HCT116 (cell line): Measurements from ENCODE around the gene CAMK1D. TPM values are rescaled to one million over a fixed set of nuclear protein-coding genes. Genes with fewer than 3 reads are reported as not detected.

Experiments
- ATAC-seq: fragments of 200-7000 bp; cut with Tn5 transposase; 2 replicates; pipeline ENCODE4 v1.9.1; 2020; ENCODE audit warnings: mild to moderate bottlenecking, moderate library complexity
- BruUV-seq: library from RNA; stranded (reverse); fragments of 400-500 nt; replicated peaks from 2 replicates; lab custom pipeline; 2021; lab: Mats Ljungman, UMichigan
- CTCF ChIA-PET: fragments of 300-600 bp; sonication (Branson Sonifier 250); formaldehyde crosslinking; loops from one replicate; lab custom pipeline; 2021; ENCODE audit warnings: antibody characterized with exemption; lab: Charles Lee
- POLR2A ChIA-PET: fragments of 300-600, 350-600 bp; sonication (Branson Sonifier 250); formaldehyde crosslinking; loops from one replicate; lab custom pipeline; 2021; ENCODE audit warnings: antibody characterized with exemption; lab: Charles Lee
- RAD21 ChIA-PET, 2 experiments: fragments of 300-600 bp; sonication (Branson Sonifier 250); formaldehyde crosslinking; loops; one replicate each; lab custom pipeline; 2023; ENCODE audit warnings: low total read pairs in 2 of 2; ENCODE audit not compliant: uncharacterized antibody in 2 of 2, unreplicated experiment in 2 of 2, low non-redundant PET in 1 of 2; lab: Charles Lee
- DNase-seq: peaks from one replicate; pipeline ENCODE4 v3.0.0-alpha.2; 2010; ENCODE audit warnings: low read depth, low spot score
- H2AFZ ChIP-seq: fragments of 200-600 bp; shearing (Covaris generic), sonication (generic); 2 replicates; pipeline ENCODE4 v1.6.1; 2017; ENCODE audit warnings: low read depth, mixed run types, mixed read lengths, antibody characterized with exemption, low read length; ENCODE audit not compliant: poor library complexity, severe bottlenecking
- H3K27ac ChIP-seq: 2 replicates; pipeline ENCODE4 v1.5.1; 2012; ENCODE audit warnings: low read depth, low read length
- H3K27me3 ChIP-seq: fragments of 200-600 bp; sonication (generic); 2 replicates; pipeline ENCODE4 v1.6.1; 2016; ENCODE audit warnings: mixed run types, low read length, mixed read lengths; ENCODE audit not compliant: insufficient read depth
- H3K36me3 ChIP-seq, 2 experiments: fragments of 200-500 bp in 1 of 2; fragments of 200-600 bp in 1 of 2; sonication (Bioruptor generic) in 1 of 2; sonication (generic) in 1 of 2; 2 replicates each; pipeline versions ENCODE4 v1.5.1 to v1.6.1; 2014 to 2016; ENCODE audit warnings: low read length in 2 of 2, inconsistent platforms in 1 of 2, mixed read lengths in 1 of 2, mixed run types in 1 of 2; ENCODE audit not compliant: insufficient read depth in 2 of 2, control insufficient read depth in 1 of 2
- H3K4me1 ChIP-seq, 2 experiments: fragments of 200-600 bp in 1 of 2; sonication (generic) in 1 of 2; 2 replicates each; pipeline versions ENCODE4 v1.5.1 to v1.6.1; 2012 to 2017; ENCODE audit warnings: low read length in 2 of 2, inconsistent platforms in 1 of 2, mild to moderate bottlenecking in 1 of 2, mixed read lengths in 1 of 2, mixed run types in 1 of 2, moderate library complexity in 1 of 2; ENCODE audit not compliant: insufficient read depth in 2 of 2, control insufficient read depth in 1 of 2
- H3K4me2 ChIP-seq: fragments of 200-600 bp; sonication (generic); 2 replicates; pipeline ENCODE4 v1.6.1; 2017; ENCODE audit warnings: mixed run types, low read length, mixed read lengths
- H3K4me3 ChIP-seq, 2 experiments: fragments of 200-600 bp in 1 of 2; sonication (generic) in 1 of 2; replicated peaks in 1 of 2; 2 replicates each; pipeline ENCODE4 v1.5.1; 2011 to 2016; ENCODE audit warnings: low read length in 2 of 2, control low read depth in 1 of 2, low read depth in 1 of 2, mild to moderate bottlenecking in 1 of 2, mixed read lengths in 1 of 2, mixed run types in 1 of 2
- H3K79me2 ChIP-seq: fragments of 200-600 bp; sonication (generic); 2 replicates; pipeline ENCODE4 v1.6.1; 2017; ENCODE audit warnings: mild to moderate bottlenecking, mixed run types, low read length, moderate library complexity, mixed read lengths; ENCODE audit not compliant: insufficient read depth
- H3K9ac ChIP-seq: fragments of 200-600 bp; sonication (generic); 2 replicates; pipeline ENCODE4 v1.6.1; 2016; ENCODE audit warnings: low read length, mixed read lengths
- H3K9me2 ChIP-seq: fragments of 200-600 bp; sonication (generic), shearing (Covaris generic); 2 replicates; pipeline ENCODE4 v1.6.1; 2017; ENCODE audit warnings: mixed run types, mild to moderate bottlenecking, moderate library complexity; ENCODE audit not compliant: insufficient read depth
- H3K9me3 ChIP-seq, 2 experiments: fragments of 200-500 bp in 1 of 2; fragments of 200-600 bp in 1 of 2; sonication (Bioruptor generic) in 1 of 2; sonication (generic) in 1 of 2; 2 replicates each; pipeline ENCODE4 v1.6.1; 2014 to 2017; ENCODE audit warnings: low read length in 2 of 2, mixed read lengths in 2 of 2, inconsistent platforms in 1 of 2, low read depth in 1 of 2, mild to moderate bottlenecking in 1 of 2, mixed run types in 1 of 2, moderate library complexity in 1 of 2; ENCODE audit not compliant: control insufficient read depth in 1 of 2, insufficient read depth in 1 of 2
- H4K20me1 ChIP-seq: fragments of 200-600 bp; sonication (generic), shearing (Covaris generic); 2 replicates; pipeline ENCODE4 v1.6.1; 2017; ENCODE audit warnings: mixed run types, mild to moderate bottlenecking, moderate library complexity; ENCODE audit not compliant: insufficient read depth
- CBX3 ChIP-seq: IDR thresholded peaks from 2 replicates; pipeline ENCODE4 v1.6.1; 2012; ENCODE audit warnings: low read depth
- CEBPB ChIP-seq: IDR thresholded peaks from 2 replicates; pipeline ENCODE4 v1.6.1; 2012; ENCODE audit warnings: low read depth
- EGR1 ChIP-seq: IDR thresholded peaks from 2 replicates; pipeline ENCODE4 v1.6.1; 2012; ENCODE audit warnings: low read depth
- ELF1 ChIP-seq: IDR thresholded peaks from 2 replicates; pipeline ENCODE4 v1.6.1; 2012; ENCODE audit warnings: low read depth, borderline replicate concordance
- EZH2phosphoT487 ChIP-seq: fragments of 200-600 bp; IDR thresholded peaks from 2 replicates; pipeline ENCODE4 v1.6.1; 2018; ENCODE audit warnings: antibody characterized with exemption, borderline replicate concordance
- FOSL1 ChIP-seq: IDR thresholded peaks from 2 replicates; pipeline ENCODE4 v1.6.1; 2012; ENCODE audit warnings: low read depth
- POLR2A ChIP-seq: IDR thresholded peaks from 2 replicates; pipeline ENCODE4 v1.7.0; 2011; ENCODE audit warnings: borderline replicate concordance; ENCODE audit not compliant: insufficient read depth, insufficient read length; ENCODE audit errors: extremely low read depth
- RAD21 ChIP-seq: IDR thresholded peaks from 2 replicates; pipeline ENCODE4 v1.6.1; 2012; ENCODE audit warnings: low read depth, mild to moderate bottlenecking
- REST ChIP-seq: IDR thresholded peaks from 2 replicates; pipeline ENCODE4 v1.6.1; 2012; ENCODE audit warnings: low read depth
- TCF7L2 ChIP-seq: IDR thresholded peaks from 2 replicates; pipeline ENCODE4 v1.7.0; 2011; ENCODE audit warnings: borderline replicate concordance, inconsistent platforms; ENCODE audit not compliant: insufficient read depth, insufficient read length; ENCODE audit errors: extremely low read depth
- ZBTB33 ChIP-seq: IDR thresholded peaks from 2 replicates; pipeline ENCODE4 v1.6.1; 2011; ENCODE audit warnings: mild to moderate bottlenecking, low read length, moderate library complexity; ENCODE audit not compliant: insufficient replicate concordance; ENCODE audit errors: extremely low read depth
- ZFX ChIP-seq: fragments of 450-650 bp; IDR thresholded peaks from 2 replicates; pipeline ENCODE4 v1.6.1; 2017
- intact Hi-C: fragments of 100-400 bp; cut with micrococcal nuclease; formaldehyde crosslinking; loops from 2 replicates; pipeline ENCODE4 v1.10.0; 2022
- total RNA-seq: library from RNA; stranded (reverse); gene quantifications from one replicate; pipeline ENCODE4 v1.2.1, GENCODE V29; 2021; ENCODE audit not compliant: unreplicated experiment
- TF ChIP-seq, protein P1 (sequence below): IDR thresholded peaks from 2 replicates; pipeline ENCODE4 v1.6.1; 2012

The CAMK1D gene
- total RNA-seq, 1 experiment from 2014 or later, result 9.6 TPM

DNA sequence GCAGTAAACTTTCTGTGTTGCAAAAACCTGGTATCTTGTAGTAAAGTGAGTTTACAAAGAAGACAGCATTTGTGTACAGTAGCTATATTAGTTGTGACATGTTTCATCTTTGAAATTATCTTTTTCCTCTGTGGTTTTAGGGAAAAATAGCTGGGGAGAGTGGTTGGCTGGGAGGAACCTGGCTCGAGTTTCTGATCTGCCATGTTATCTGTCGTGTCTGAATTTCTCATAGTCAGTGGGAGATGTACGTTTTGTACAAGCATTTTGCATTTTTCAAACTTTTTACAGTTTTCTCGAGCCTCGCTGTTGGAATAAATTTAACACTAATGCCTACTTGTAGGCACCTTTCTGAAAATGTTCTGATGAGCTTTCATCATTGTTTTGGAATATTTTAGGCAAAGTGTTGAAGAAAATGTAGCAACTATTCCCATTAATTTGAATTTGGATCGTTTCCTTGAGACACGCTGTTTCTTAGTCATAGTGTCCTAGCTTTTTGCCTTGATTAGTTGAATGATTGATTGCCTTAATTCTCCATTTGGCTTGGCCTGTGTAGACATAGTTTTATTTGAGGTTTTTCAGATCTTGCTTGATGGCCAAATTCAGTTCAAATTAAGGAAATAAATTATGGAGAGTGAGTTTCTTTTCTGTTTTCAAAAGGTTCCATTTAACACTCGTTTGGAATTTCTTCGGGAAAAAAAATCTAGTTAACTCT lies 65.1 kb downstream of the CAMK1D start:
- Histone ChIP-seq H4K20me1 (no peaks in the 10 kb centered on the region), H3K4me1 (peaks cover 9 to 16% of the 10 kb centered on the region in 2 experiments), H2AFZ (no peak overlapping the region), H3K4me2 (no peak overlapping the region), H3K9me2 (no peaks in the 10 kb centered on the region), H3K9me3 (no peaks in the 10 kb centered on the region), H3K9ac (no peak overlapping the region), H3K27ac (no peak overlapping the region), H3K36me3 (no peaks in the 10 kb centered on the region), H3K4me3 (no peak overlapping the region), H3K79me2 (no peaks in the 10 kb centered on the region), H3K27me3 (no peaks in the 10 kb centered on the region)
- no TSS peak for BruUV-seq
- RAD21 ChIA-PET, result no interaction called here
- CTCF ChIA-PET, result no interaction called here
- intact Hi-C loops, result no loop called here
- ATAC-seq (no peak), DNase-seq (no peak)
- POLR2A ChIA-PET, result no interaction called here
- TF ChIP-seq EGR1 (no peak), CEBPB (no peak), POLR2A (no peak), CBX3 (no peak), FOSL1 (no peak), RAD21 (no peak), ZFX (no peak), ZBTB33 (no peak), ELF1 (no peak), TCF7L2 (no peak), REST (no peak), EZH2phosphoT487 (no peak)
- TF ChIP-seq, protein P1, sequence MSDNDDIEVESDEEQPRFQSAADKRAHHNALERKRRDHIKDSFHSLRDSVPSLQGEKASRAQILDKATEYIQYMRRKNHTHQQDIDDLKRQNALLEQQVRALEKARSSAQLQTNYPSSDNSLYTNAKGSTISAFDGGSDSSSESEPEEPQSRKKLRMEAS, result no peak
